ENCODE data around the gene U2AF2.

The U2AF2 gene

DNA sequence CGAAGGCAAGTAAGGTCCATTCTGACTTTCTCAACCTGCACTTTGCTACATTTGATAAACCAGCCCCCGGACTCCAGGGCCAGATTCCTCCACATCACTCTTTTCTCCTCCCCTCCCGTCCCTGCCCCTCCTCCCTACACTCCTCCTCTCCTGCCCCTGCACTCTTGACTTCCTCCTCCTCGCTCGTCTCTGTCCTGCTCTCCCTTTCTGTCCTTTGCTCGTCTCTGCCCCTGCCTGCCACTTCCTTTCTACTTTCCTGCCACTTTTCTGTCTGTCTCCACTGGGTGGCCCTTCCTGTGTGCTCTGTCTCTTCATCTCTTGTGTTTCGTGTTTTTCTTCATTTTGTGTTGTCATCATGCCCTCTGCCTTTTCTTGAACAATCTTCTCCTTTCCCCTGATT is 7.0 kb downstream of the U2AF2 start:
- TF ChIP-seq, protein P1, sequence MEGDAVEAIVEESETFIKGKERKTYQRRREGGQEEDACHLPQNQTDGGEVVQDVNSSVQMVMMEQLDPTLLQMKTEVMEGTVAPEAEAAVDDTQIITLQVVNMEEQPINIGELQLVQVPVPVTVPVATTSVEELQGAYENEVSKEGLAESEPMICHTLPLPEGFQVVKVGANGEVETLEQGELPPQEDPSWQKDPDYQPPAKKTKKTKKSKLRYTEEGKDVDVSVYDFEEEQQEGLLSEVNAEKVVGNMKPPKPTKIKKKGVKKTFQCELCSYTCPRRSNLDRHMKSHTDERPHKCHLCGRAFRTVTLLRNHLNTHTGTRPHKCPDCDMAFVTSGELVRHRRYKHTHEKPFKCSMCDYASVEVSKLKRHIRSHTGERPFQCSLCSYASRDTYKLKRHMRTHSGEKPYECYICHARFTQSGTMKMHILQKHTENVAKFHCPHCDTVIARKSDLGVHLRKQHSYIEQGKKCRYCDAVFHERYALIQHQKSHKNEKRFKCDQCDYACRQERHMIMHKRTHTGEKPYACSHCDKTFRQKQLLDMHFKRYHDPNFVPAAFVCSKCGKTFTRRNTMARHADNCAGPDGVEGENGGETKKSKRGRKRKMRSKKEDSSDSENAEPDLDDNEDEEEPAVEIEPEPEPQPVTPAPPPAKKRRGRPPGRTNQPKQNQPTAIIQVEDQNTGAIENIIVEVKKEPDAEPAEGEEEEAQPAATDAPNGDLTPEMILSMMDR (IDR thresholded peaks at IDR 0.05; ENCODE audit: control insufficient read depth, insufficient read depth, low read depth, low read length, missing control alignments): no peak
- no peak overlapping the region for H3K4me3 ChIP-seq (ENCODE audit: control insufficient read depth, low read depth, low read length)
- DNase-seq (ENCODE audit: low read depth): no peak

GRCh38 chr19:55663846-55664536 is 9.2 kb downstream of the U2AF2 start:
- TF ChIP-seq, protein P1 (IDR thresholded peaks at IDR 0.05; ENCODE audit: control insufficient read depth, insufficient read depth, low read depth, low read length, missing control alignments): no peak
- H3K4me3 ChIP-seq (ENCODE audit: control insufficient read depth, low read depth, low read length): no peak overlapping the region
- no peak for DNase-seq (ENCODE audit: low read depth)

- no peak overlapping the region for H3K4me3 ChIP-seq (ENCODE audit: control insufficient read depth, low read depth, low read length)
- TF ChIP-seq, protein P1 (IDR thresholded peaks at IDR 0.05; ENCODE audit: control insufficient read depth, insufficient read depth, low read depth, low read length, missing control alignments): no peak
- no peak for DNase-seq (ENCODE audit: low read depth)
These were observed 11.6 kb downstream of the U2AF2 start for GRCh38 chr19:55666343-55667005.

DNA sequence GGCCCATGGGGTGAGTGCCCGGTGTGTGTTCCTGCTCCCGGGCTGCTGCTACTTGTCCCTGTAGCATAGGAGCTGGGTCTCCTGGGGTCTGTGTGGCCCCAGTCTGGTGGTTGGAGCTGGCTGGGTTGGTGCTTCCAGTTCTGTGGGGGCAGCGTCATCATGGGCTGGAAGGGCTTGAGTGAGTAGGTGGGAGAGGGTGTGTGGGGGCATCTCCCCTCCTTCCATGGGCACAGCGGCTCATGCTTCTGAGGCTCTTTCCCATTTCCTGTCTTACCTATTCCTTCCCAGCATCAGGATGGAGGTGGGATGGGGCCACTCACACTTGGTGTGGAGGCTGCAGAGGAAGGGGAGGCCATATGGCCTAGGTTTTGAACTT is 12.2 kb downstream of the U2AF2 start:
- no peak for DNase-seq (ENCODE audit: low read depth)
- TF ChIP-seq, protein P1 (IDR thresholded peaks at IDR 0.05; ENCODE audit: control insufficient read depth, insufficient read depth, low read depth, low read length, missing control alignments): no peak
- H3K4me3 ChIP-seq (ENCODE audit: control insufficient read depth, low read depth, low read length): no peak overlapping the region

GRCh38 chr19:55667511-55667910 is 12.7 kb downstream of the U2AF2 start:
- TF ChIP-seq, protein P1 (IDR thresholded peaks at IDR 0.05; ENCODE audit: control insufficient read depth, insufficient read depth, low read depth, low read length, missing control alignments): no peak
- no peak for DNase-seq (ENCODE audit: low read depth)
- no peak overlapping the region for H3K4me3 ChIP-seq (ENCODE audit: control insufficient read depth, low read depth, low read length)

GRCh38 chr19:55667958-55668357 is 13.1 kb downstream of the U2AF2 start:
- H3K4me3 ChIP-seq (ENCODE audit: control insufficient read depth, low read depth, low read length): no peak overlapping the region
- TF ChIP-seq, protein P1 (IDR thresholded peaks at IDR 0.05; ENCODE audit: control insufficient read depth, insufficient read depth, low read depth, low read length, missing control alignments): no peak
- DNase-seq (ENCODE audit: low read depth): no peak

Data from AG09309 (cell line).